ENCODE data around the gene SLC22A6.
"Not testable (repeated sequence)": the region's sequence is repeated elsewhere in the genome, so short reads cannot be mapped to it uniquely, and the experiment has no call there.

Gene SLC22A6

GRCh38 chr11:62983536-62984199, 1.1 kb downstream of the SLC22A6 start:
- no peak for DNase-seq

- DNase-seq = no peak
Measured at GRCh38 chr11:62981743-62982142, 3.0 kb downstream of the SLC22A6 start.

DNA sequence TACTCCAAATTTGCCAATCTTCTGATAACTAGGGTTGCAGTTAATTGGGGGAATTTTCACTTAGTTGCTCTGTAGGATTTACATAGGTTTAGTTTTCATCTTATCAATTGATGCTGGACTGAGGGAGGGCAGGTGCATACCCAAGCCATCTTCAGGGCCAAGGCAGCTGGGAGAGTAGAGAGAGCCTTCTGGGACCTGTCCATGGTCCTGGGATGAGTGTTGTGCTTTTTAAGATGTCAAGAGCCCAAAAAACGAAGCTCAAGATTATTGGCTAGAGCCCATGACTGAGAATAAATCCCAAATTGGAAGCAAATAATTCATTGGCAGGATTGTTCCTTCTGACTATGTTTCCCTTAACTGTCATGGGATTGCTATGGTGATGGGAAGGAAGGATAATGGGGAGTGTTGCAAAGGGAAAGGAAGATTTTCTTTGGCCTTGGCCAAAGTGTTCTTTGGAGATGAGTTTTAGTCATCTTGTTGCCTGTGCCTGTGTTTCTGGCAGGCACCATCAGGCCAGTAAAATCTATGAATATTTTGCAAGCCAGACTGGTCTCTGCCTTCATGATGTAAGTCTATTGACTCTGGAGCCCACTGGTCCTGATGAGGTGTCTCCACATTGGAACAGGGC, 4.5 kb downstream of the SLC22A6 start:
- no peak for DNase-seq

- DNase-seq = no peak
Measured at GRCh38 chr11:62976109-62976508, 8.7 kb downstream of the SLC22A6 start.

GRCh38 chr11:62974848-62975522, 9.8 kb downstream of the SLC22A6 start:
- no peak for DNase-seq

- no peak for DNase-seq
Measured at GRCh38 chr11:62965574-62965973, 19.2 kb downstream of the SLC22A6 start.

- DNase-seq = no peak
Measured at GRCh38 chr11:62962391-62962790, 22.4 kb downstream of the SLC22A6 start.

DNA sequence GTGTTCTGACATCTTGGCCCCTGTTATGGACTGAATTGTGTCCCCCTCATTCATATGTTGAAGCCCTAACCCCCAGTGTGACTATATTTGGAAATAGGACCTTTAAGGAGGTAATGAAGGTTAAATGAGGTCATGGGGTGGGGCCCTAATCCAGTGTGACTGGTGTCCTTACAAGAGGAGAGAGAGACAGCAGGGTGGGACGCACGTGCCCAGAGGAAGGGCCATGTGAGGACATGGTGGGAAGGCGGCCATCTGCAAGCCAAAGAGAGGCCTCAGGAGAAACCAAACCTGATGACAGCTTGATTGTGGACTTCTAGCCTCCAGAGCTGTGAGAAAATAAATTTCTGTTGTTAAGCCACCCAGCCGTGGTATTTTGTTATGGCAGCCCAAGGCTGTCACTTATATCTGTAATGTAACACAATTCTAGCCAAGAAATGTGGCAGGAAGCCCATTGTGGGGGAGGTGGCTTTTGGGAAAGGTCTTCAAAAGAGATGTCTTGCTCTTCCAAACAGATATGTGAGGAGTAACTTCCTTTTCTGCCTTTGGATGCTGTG, 23.7 kb downstream of the SLC22A6 start:
- DNase-seq = no peak

DNA sequence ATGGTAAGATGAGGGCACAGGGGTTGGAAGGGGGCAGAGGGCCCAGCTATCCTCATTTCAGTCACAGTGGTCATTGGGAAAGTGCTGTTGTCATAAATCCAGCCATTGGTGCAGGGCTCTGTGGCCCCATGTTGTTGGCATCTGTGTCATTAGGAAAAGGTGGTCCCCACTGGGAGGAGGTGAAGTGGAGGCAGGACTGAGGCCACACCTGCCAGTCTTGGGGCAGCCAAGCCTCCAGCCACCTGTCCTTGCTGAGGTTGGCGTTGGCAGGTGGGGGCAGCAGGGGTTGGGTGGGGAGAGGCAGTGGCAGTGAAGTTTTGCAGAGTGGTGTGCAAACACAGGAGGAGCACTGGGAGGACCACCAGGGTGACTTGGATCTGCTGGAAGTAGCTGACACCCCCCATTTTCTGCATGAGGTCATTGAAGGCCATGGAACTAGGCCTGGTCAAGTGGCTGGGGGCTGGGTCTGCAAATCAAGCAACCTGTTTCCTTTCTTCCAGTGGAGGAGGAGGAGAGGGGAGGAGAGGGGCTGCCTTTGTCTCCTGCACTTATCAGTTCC, 25.3 kb downstream of the SLC22A6 start:
- DNase-seq = no peak

DNA sequence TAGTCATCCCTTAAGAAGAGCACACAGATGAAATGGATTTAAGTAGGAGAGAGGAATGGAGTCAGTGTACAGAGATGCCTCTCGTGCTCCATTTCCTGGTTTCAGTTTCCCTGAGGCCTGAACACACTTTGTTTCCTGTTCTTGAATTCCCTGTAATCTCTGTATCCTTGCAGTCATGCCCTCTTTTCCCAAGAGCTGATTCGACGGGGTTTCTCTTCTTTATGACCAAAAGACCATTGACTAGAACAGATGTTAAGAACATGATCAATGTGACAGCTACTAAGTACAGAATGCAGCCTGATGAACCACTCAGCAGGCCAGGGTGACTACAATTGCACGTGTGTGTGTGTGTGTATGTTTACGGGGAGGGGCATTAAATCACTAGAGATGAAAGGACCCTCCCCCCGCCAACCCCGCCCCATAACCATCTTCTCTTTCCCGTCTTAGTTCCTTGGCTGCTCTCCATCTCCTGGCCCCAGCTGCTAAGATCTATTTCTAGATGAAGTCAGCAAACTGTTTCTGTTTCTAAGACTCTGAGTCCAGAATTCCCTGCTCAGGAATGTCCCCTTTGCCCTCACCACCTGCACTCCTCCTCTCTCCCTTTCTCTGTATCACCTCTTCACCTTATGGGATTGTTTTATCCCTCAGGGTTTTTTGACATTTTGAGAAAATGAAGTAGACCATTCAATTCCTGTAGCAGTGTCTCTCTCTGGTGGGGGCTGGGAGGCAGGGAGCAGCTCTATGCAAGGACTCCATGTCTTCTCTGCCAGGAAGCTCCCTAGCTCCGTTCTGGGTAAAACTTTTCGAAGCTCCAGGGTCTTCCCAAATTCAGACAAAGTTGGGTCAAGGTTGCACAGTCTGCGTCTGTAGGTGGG, 26.0 kb downstream of the SLC22A6 start:
- DNase-seq = no peak

DNA sequence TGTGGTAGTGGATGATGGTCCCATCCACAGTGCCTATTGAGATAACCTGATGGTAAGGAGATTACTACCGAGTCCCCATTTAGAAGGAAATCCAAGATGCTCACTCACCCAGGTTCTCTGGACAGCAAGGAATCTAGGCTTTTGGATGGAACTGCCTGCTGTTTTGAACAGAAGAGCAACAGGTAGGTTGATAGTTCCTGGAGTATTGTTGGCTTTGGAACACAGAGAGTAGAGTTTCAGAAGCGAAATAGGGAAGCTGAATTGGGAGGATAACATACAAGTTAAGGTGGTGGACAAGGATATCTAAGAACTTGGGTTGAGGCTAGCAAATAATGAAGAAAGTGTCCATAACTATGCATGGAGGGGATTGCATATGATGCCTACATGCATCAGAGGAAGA, 27.6 kb downstream of the SLC22A6 start:
- DNase-seq = no peak

DNA sequence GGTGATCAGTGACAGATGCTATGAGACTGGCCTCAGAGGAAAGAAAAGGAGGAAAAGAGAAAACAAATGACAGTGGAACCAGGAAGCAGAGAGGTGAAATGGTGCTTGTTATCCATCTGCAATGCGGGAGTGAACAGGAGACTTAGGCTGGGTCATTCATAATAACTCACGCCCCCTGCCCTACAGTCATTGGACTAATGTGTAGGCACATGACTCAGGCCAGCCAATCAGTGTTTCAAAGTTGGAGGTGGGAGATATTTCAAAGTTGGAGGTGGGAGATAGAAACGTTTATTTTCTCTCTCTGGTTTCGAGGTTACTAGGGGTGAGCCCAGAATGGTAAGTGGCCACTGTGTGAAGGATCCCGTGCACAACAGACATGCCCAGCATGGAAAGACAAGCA, 30.3 kb downstream of the SLC22A6 start:
- DNase-seq = no peak

DNA sequence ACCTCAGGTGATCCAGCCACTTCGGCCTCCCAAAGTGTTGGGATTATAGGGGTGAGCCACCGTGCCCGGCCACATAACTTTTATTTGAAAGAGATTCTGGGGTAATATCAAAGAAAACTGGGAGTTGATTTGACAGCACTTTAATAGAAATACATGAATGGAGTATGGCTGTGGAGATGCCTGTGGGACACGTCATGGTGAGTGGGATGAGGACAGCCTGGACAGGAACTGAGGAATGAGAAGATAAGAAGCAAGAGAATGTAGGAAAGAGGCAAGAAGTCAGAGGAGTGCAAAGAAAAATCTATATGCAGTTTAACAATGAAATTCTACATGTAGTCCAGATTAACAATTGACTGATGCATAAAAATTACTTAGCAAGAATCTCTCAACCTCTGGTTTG, 31.0 kb downstream of the SLC22A6 start:
- DNase-seq = no peak

GRCh38 chr11:62948765-62949320, 35.9 kb downstream of the SLC22A6 start:
- DNase-seq = no peak

DNA sequence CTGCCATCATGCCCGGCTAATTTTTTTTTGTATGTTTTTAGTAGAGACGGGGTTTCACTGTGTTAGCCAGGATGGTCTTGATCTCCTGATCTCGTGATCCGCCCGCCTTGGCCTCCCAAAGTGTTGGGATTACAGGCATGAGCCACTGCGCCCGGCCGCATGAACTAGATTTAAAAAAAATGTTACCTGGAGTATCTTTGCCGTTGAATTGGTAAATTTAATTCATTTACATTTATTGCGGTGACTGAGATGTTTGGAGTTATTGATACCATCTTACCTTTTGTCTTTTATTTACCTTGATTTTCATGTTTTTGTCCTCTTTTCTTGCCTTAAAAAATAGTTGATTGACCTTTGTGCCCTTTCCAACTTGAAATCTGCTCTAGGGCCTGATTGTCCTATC, 39.2 kb downstream of the SLC22A6 start:
- DNase-seq = not testable (repeated sequence)

DNA sequence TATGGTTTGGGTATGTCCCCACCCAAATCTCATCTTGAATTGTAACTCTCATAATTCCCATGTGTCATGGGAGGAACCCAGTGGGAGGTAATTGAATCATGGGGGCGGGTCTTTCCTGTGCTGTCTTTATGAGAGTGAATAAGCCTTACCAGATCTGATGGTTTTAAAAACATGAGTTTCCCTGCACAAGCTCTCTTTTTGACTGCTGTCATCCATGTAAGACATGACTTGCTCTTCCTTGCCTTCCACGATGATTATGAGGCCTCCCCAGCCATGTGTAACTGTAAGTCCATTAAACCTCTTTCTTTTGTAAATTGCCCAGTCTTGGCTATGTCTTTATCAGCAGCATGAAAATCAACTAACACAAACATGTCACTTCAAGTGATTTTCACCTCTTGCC, 47.2 kb downstream of the SLC22A6 start:
- not testable (repeated sequence) for DNase-seq

- DNase-seq = no peak
Measured at GRCh38 chr11:62934496-62934785, 50.3 kb downstream of the SLC22A6 start.

- no peak for DNase-seq
Measured at GRCh38 chr11:62933750-62934495, 50.8 kb downstream of the SLC22A6 start.

DNA sequence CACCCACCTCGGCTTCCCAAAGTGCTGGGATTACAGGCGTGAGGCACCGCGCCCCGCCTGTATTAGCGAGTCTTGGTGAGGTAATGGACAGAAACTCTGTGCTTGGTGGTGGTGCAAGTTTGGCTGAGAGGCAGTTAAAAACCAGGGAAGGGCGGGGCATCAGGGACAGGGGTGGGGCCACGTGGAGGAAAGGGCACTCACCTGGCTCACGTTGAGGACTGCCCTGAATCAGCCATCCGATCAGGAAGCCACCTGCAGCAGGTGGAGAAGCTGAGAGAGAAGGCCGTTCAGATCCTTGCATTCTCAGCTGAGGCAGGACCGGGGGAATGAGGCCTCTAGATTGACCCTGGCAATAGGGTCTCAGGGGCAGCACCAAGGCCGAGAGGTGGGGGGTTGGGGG, 51.5 kb downstream of the SLC22A6 start:
- no peak for DNase-seq

DNA sequence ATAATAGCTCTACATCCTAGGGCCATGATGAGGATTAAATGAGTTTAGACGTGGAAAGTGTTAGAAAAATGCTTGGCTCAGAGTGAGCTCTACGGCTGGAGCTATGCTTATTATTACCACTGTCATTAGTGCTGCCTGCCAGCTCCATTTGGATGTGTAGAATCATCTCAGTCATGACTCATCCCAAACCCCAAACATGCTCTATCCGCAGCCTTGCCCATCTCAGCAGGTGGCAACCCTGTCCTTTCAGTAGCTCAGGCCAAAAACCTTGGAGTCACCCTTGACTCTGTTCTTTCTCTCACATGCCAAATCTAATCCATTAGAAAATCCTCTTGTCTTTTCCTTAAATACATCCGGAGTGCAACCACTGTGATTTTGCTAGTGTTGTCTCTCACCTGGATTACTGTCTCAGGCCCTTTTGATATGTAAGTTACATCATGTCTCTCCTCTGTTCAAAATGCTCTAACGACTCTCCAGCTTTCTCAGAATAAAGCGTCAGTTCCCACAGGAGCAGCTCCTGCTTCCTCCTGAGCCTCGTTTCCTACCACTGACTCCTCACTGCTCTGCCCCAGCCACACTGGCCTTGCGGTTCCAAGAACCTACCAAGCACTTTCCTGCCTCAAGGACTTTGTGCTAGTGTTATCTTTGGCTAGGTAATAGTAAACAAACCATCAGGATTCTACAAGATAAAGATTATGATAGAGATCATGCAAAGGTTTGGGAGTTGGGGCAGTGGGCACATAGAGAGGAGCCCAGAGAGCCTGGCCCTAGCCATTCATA, 53.1 kb downstream of the SLC22A6 start:
- no peak for DNase-seq

DNA sequence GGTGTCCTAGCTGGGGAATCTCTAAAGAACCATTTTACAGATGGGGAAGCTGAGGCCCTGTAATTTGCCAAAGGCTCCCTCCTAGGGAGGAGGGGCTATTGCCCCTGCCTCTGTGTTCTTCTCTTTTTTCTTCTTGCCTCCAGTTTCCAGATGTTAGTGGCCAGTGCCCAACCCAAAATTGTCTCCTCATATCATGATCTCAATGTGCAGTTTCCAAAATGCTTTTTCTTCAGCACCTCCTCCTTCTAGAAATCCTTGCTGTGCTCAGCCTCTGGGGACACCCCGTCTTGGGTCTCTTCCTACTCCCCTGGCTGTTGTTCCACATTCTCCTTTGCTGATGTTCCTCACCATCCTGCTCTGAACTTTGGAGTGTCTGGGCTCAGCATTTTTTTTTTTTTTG, 54.1 kb downstream of the SLC22A6 start:
- DNase-seq = no peak

All from activated CD4-positive, CD25-positive, alpha-beta regulatory T cell treated with anti-CD3 and anti-CD28 coated beads, Interleukin-2, amount 50 U/mL, for 72 hours (primary cell).